Prostate gland (tissue), 2 donors: ENCODE results near the gene ITSN1.

Experiments
- CTCF ChIP-seq, 4 experiments: fragments of 200-600 bp in 2 of 4; fragments of 450-650 bp in 2 of 4; sonication (generic) in 2 of 4; IDR thresholded peaks; 1 replicate in 3 of 4; 2 replicates in 1 of 4; pipeline ENCODE4 v1.5.1; 2016 to 2019; ENCODE audit warnings: antibody characterized with exemption in 4 of 4, mild to moderate bottlenecking in 2 of 4, moderate library complexity in 2 of 4
- POLR2A ChIP-seq: fragments of 450-650 bp; IDR thresholded peaks from one replicate; pipeline ENCODE4 v1.6.1; 2016; ENCODE audit warnings: antibody characterized with exemption, mild to moderate bottlenecking

DNA sequence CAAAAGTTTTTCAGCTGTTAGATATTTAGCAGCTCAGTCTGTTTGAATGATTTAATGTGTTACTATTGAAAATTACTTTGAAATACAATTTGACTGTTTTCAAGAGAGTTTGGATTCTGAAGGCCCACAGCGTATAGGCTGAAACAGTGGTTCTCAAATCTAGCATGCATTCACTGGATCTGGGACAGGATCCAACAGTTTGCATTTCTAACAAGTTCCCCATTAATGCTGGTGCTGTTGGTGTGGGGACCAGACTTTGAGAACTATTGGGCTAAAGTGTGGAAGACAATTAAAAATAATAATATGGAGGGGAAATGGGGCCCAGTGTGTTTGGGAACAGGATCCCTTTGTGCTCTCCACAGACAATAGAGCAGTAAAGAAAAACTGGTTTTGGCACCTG is 31.9 kb downstream of the ITSN1 start:
- TF ChIP-seq CTCF (IDR thresholded peaks at IDR 0.05) (no peak), POLR2A (no peak)
